Lower leg skin (tissue), 4 donors: ENCODE results near the gene GOLGA8A. TPM values are rescaled to one million over a fixed set of nuclear protein-coding genes. Genes with fewer than 3 reads are reported as not detected.

ENCODE experiments used
- DNase-seq, 2 donors: peaks; one replicate each; pipeline ENCODE4 v3.0.0-alpha.2; 2019; ENCODE audit warnings: low spot score in 2 of 2
- H3K4me3 ChIP-seq: fragments of 200-600 bp; sonication (generic); 2 replicates; pipeline ENCODE4 v1.5.1; 2017; ENCODE audit warnings: mild to moderate bottlenecking, low read depth; ENCODE audit not compliant: poor library complexity, severe bottlenecking
- POLR2A ChIP-seq, 2 donors: fragments of 450-650 bp; IDR thresholded peaks; one replicate each; pipeline ENCODE4 v1.6.1; 2016 to 2017; ENCODE audit warnings: antibody characterized with exemption in 2 of 2, mild to moderate bottlenecking in 1 of 2, moderate library complexity in 1 of 2
- WGBS, 2 donors: methylation state at CpG; one replicate each; pipeline ENCODE4 v1.1.5; 2018; 5-methylcytosine and 5-hydroxymethylcytosine counted together
- intact Hi-C: fragments of 100-400 bp; cut with DNase I; formaldehyde crosslinking; loops from one replicate; pipeline ENCODE4 v1.15.0; 2023; ENCODE audit warnings: low total_unique reads
- total RNA-seq, 4 donors: library from RNA; depleted of rRNA; stranded (reverse); fragments of >200 nt; gene quantifications; one replicate each; pipeline ENCODE4 v1.1.0, GENCODE V29; 2016
- TF ChIP-seq, protein P1 (sequence below), 3 donors: fragments of 450-650 bp; IDR thresholded peaks; one replicate each; pipeline ENCODE4 v1.5.1; 2016; ENCODE audit warnings: antibody characterized with exemption in 3 of 3, mild to moderate bottlenecking in 3 of 3, moderate library complexity in 2 of 3

GOLGA8A gene
- 10 to 100 TPM; 23.2 to 38.3 (median 31.1) TPM for total RNA-seq

DNA sequence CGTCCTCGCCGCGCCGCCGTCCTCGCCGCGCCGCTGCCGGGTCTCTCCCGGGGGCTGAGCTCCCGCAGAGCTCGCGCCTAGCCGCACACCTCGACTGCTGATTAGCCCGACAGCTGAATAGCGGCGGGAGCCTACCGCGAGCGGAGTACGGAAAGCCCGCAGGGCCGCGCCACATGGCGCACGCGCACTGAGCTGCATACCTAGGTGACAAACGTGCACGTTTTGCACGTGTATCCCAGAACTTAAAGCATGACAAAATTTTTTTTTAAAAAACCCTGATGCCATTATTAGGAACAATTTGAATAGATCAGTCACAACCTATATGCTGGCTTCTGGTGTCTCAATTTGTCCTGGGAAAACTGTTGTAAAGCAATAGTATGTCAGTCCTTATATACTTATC, at the start of gene GOLGA8A:
GOLGA8A (minus strand) TSS at position 122 of the 400 bp plus-strand sequence. CDS start 48,117 bp downstream, outside the sequence.
- intact Hi-C loops, result no loop called here
- TF ChIP-seq POLR2A (IDR thresholded peaks at IDR 0.05), result no peak
- TF ChIP-seq, protein P1, sequence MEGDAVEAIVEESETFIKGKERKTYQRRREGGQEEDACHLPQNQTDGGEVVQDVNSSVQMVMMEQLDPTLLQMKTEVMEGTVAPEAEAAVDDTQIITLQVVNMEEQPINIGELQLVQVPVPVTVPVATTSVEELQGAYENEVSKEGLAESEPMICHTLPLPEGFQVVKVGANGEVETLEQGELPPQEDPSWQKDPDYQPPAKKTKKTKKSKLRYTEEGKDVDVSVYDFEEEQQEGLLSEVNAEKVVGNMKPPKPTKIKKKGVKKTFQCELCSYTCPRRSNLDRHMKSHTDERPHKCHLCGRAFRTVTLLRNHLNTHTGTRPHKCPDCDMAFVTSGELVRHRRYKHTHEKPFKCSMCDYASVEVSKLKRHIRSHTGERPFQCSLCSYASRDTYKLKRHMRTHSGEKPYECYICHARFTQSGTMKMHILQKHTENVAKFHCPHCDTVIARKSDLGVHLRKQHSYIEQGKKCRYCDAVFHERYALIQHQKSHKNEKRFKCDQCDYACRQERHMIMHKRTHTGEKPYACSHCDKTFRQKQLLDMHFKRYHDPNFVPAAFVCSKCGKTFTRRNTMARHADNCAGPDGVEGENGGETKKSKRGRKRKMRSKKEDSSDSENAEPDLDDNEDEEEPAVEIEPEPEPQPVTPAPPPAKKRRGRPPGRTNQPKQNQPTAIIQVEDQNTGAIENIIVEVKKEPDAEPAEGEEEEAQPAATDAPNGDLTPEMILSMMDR (IDR thresholded peaks at IDR 0.05), result no peak
- 0 to 5% methylated on average over 3 to 20 of the region's 33 CpGs for WGBS, 2 donors
- peak in 1 of 2 donors; percentile 52 for DNase-seq
- H3K4me3 ChIP-seq, result peak within 1 kb of the TSS; percentile 33

DNA sequence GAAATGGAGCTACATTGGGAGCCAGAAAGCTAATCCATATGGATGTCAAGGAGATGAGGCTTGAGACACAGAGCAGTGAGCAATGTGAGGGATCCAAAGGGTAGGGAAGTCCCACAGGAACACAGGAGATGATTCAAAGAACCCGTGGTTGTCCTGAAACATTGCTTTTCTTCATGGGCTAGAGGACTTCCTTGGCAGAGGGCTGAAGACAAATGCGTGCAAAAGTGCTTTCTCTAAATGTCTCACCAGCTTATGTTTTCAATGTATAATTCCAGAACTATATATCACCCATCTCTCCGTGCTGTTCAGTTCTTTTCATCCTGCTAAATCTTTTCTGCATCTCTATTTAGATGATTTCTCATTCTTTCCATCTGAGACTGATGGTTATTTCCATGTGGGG, 46.0 kb upstream of the GOLGA8A start:
- TF ChIP-seq, protein P1 (IDR thresholded peaks at IDR 0.05), result no peak
- TF ChIP-seq POLR2A (IDR thresholded peaks at IDR 0.05), result no peak
- intact Hi-C loops, result no loop called here
- no peak overlapping the region for H3K4me3 ChIP-seq
- DNase-seq, result no peak
- 81 to 89% methylated on average over 3 of the region's 3 CpGs for WGBS, 2 donors

- 65 to 74% methylated on average over 3 of the region's 3 CpGs for WGBS, 2 donors
- intact Hi-C loops, result no loop called here
- TF ChIP-seq POLR2A (IDR thresholded peaks at IDR 0.05), result no peak
- TF ChIP-seq, protein P1 (IDR thresholded peaks at IDR 0.05), result no peak
- no peak for DNase-seq
- no peak overlapping the region for H3K4me3 ChIP-seq
Observed at GRCh38 chr15:34481370-34481769, 43.8 kb upstream of the GOLGA8A start.

DNA sequence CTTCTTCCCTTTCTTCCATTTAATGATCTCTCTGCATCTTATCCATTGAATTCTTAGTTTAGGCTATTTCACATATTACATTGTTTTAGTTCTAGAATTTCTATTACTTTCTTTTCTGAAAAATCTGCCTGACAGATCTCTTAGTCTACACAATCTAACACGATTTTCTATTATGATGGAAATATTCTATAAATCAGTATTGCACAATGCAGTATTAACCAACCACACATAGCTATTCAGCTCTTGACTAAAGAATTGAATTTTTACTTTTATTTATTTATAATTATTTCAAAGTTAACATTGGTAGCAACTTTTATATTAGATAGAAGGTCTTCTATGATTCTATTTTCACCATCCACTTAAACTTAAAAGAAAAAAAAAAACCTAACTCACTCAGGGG, 36.2 kb upstream of the GOLGA8A start:
- DNase-seq, result no peak

DNA sequence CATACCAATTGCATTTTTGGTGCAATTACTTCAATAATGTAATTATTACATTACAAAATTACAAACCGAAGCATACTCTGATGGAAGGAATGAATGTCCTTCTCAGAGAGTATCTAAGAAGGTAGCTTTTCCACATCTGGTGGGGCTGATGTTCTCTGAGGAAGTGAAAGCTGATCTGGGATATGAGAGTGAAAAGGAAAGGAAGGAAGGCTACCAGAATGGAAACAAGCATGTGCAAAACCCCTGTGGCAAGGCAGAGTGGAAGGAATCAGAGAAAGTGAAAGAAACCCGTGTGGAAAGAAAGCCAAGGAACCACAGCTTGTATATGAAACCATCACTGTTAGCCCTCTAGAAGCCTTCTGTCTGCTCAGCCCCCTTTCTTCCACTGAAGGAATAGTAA, 35.3 kb upstream of the GOLGA8A start:
- intact Hi-C loops, result no loop called here
- TF ChIP-seq POLR2A (IDR thresholded peaks at IDR 0.05), result no peak
- TF ChIP-seq, protein P1 (IDR thresholded peaks at IDR 0.05), result no peak
- no peak for DNase-seq
- no peak overlapping the region for H3K4me3 ChIP-seq
- 57 to 78% methylated on average over 2 of the region's 2 CpGs for WGBS, 2 donors

More for the DNA sequence above, 36.2 kb upstream of the GOLGA8A start:
- no peak for TF ChIP-seq POLR2A (IDR thresholded peaks at IDR 0.05)
- TF ChIP-seq, protein P1 (IDR thresholded peaks at IDR 0.05), result no peak
- intact Hi-C loops, result no loop called here
- H3K4me3 ChIP-seq, result no peak overlapping the region
- WGBS, 2 donors, result 47 to 49% methylated on average over 1 of the region's 1 CpG

DNA sequence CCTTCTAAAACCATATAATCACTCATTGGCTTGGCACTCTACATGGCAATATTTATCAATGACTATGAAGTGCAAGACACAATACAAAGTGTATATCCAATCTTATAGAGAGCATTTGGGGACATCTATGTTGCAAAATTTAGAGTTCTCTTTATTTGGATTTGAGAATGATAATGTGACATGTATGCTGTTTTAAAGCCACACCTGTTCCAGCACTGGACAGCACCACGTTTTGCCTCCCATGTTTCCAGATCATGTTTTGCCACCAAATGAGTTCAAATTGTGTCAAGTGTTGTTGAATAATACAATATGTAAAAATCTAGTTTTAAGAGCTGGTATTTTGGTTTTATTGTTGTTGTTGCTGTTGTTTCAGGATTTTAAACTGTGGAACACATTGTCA, 33.3 kb upstream of the GOLGA8A start:
- H3K4me3 ChIP-seq, result no peak overlapping the region
- WGBS, 2 donors, result 15 to 21% methylated on average over 1 of the region's 1 CpG
- intact Hi-C loops, result no loop called here
- DNase-seq, result no peak
- TF ChIP-seq POLR2A (IDR thresholded peaks at IDR 0.05), result no peak
- TF ChIP-seq, protein P1 (IDR thresholded peaks at IDR 0.05), result no peak
